ENCODE measurements around the gene LRRFIP1.

DNA sequence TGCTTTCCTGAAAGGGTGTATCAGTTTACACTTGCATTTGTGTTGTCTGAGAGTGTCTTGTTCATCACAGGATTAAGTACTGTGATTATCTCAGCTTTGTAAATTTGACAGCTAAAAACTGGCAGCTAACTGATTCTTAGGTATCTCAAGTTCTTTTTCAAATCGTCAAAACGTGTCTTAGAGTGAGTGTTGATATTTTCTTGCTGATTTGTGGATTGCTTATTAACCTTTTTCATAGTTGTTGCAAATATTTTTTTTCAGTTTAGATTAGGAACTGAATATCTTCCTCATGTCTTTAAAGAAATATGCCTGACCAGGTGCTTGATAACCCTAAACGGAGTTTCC lies 41.9 kb downstream of the LRRFIP1 start:
- TF ChIP-seq POLR2A (IDR thresholded peaks at IDR 0.05; ENCODE audit: low read depth, low read length) (no peak), SPI1 (IDR thresholded peaks at IDR 0.05; ENCODE audit: low read depth, low read length) (no peak), TAF1 (IDR thresholded peaks at IDR 0.05; ENCODE audit: low read depth, low read length) (no peak)
